ENCODE measurements around the gene RBAK.

Gene RBAK
- long read RNA-seq, partial matches to known transcripts = 0 of 2 reads
- long read RNA-seq, other reads (novel, unspliced or antisense) = 2 of 2 reads

GRCh38 chr7:5045558-5046396 is at the start of gene RBAK:
RBAK (plus strand) TSS chr7:5045860; CDS start chr7:5048077, 2,217 bp downstream.
- TF ChIP-seq POLR2AphosphoS5 (IDR thresholded peaks at IDR 0.05; ENCODE audit: low read depth) (peak; percentile 72), GABPA (IDR thresholded peaks at IDR 0.05; ENCODE audit: low read depth) (peak; percentile 72), REST (IDR thresholded peaks at IDR 0.05; ENCODE audit: insufficient replicate concordance, low read depth) (no peak), CTCF (IDR thresholded peaks at IDR 0.05; ENCODE audit: insufficient read depth, low read length) (no peak), SPI1 (IDR thresholded peaks at IDR 0.05; ENCODE audit: borderline replicate concordance, low read depth) (peak; percentile 37; the same call in 1 of the 2 replicates)
- DNase-seq (ENCODE audit: low read depth in 1 of 2, low spot score in 1 of 2) = peak; percentile 95 to 97
- H3K27ac ChIP-seq (replicated peaks) = peak within 1 kb of the TSS; percentile 77

GRCh38 chr7:4996696-4997222 is 48.9 kb upstream of the RBAK start:
- no peak overlapping the region for H3K27ac ChIP-seq (replicated peaks)
- no peak overlapping the region for H3K4me3 ChIP-seq (replicated peaks; ENCODE audit: insufficient read depth, low read length)
- TF ChIP-seq REST (IDR thresholded peaks at IDR 0.05; ENCODE audit: insufficient replicate concordance, low read depth) (no peak), CTCF (IDR thresholded peaks at IDR 0.05; ENCODE audit: insufficient read depth, low read length) (no peak), SPI1 (IDR thresholded peaks at IDR 0.05; ENCODE audit: borderline replicate concordance, low read depth) (no peak), GABPA (IDR thresholded peaks at IDR 0.05; ENCODE audit: low read depth) (no peak)
- no peaks in the 10 kb centered on the region for H3K27me3 ChIP-seq (ENCODE audit: insufficient read depth, poor library complexity, severe bottlenecking)
- DNase-seq (ENCODE audit: low read depth in 1 of 2, low spot score in 1 of 2) = no peak

More at GRCh38 chr7:5045558-5046396, at the start of gene RBAK:
- H3K4me3 ChIP-seq (replicated peaks; ENCODE audit: insufficient read depth, low read length) = peak within 1 kb of the TSS; percentile 84
- H3K27me3 ChIP-seq (ENCODE audit: insufficient read depth, poor library complexity, severe bottlenecking) = no peaks in the 10 kb centered on the region

GRCh38 chr7:4998244-4998643 is 47.4 kb upstream of the RBAK start:
- no peak for DNase-seq (ENCODE audit: low read depth in 1 of 2, low spot score in 1 of 2)
- H3K4me3 ChIP-seq (replicated peaks; ENCODE audit: insufficient read depth, low read length) = no peak overlapping the region
- TF ChIP-seq CTCF (IDR thresholded peaks at IDR 0.05; ENCODE audit: insufficient read depth, low read length) (no peak), POLR2AphosphoS5 (IDR thresholded peaks at IDR 0.05; ENCODE audit: low read depth) (no peak), SPI1 (IDR thresholded peaks at IDR 0.05; ENCODE audit: borderline replicate concordance, low read depth) (no peak), REST (IDR thresholded peaks at IDR 0.05; ENCODE audit: insufficient replicate concordance, low read depth) (no peak), GABPA (IDR thresholded peaks at IDR 0.05; ENCODE audit: low read depth) (no peak)

More at GRCh38 chr7:4998244-4998643, 47.4 kb upstream of the RBAK start:
- H3K27me3 ChIP-seq (ENCODE audit: insufficient read depth, poor library complexity, severe bottlenecking) = no peaks in the 10 kb centered on the region
- no peak overlapping the region for H3K27ac ChIP-seq (replicated peaks)
